AG09319 (cell line): ENCODE measurements around the gene PRICKLE1.

Source experiments
- DNase-seq: peaks from one replicate; pipeline ENCODE4 v3.0.0-alpha.2; 2010; ENCODE audit warnings: low read depth; ENCODE audit errors: extremely low read depth
- CTCF ChIP-seq: IDR thresholded peaks from 2 replicates; pipeline ENCODE4 v1.5.1; 2011; ENCODE audit warnings: low read depth, mild to moderate bottlenecking, inconsistent platforms, low read length, moderate library complexity

Gene PRICKLE1

GRCh38 chr12:42627151-42627550 is 37.6 kb upstream of the PRICKLE1 start:
- no peak for DNase-seq
- no peak for TF ChIP-seq CTCF

- no peak for DNase-seq
- no peak for TF ChIP-seq CTCF
Measured at GRCh38 chr12:42625611-42626010, 36.1 kb upstream of the PRICKLE1 start.

GRCh38 chr12:42617622-42618021 is 28.1 kb upstream of the PRICKLE1 start:
- no peak for DNase-seq
- no peak for TF ChIP-seq CTCF

GRCh38 chr12:42615006-42615405 is 25.5 kb upstream of the PRICKLE1 start:
- TF ChIP-seq CTCF: no peak
- no peak for DNase-seq

GRCh38 chr12:42612231-42612613 is 22.7 kb upstream of the PRICKLE1 start:
- no peak for TF ChIP-seq CTCF
- DNase-seq: no peak

GRCh38 chr12:42611571-42612230 is 22.2 kb upstream of the PRICKLE1 start:
- no peak for TF ChIP-seq CTCF
- DNase-seq: no peak

- no peak for DNase-seq
- TF ChIP-seq CTCF: no peak
Measured at GRCh38 chr12:42609605-42610004, 20.1 kb upstream of the PRICKLE1 start.
